Stimulated activated CD8-positive, alpha-beta memory T cell treated with anti-CD3 and anti-CD28 coated beads, Interleukin-4, amount 100 ng/mL, for 48 hours (primary cell): Measurements from ENCODE around the gene CHN1.

Source experiments
- DNase-seq: peaks from one replicate; pipeline ENCODE4 v3.0.0-alpha.2; 2020

Gene CHN1

DNA sequence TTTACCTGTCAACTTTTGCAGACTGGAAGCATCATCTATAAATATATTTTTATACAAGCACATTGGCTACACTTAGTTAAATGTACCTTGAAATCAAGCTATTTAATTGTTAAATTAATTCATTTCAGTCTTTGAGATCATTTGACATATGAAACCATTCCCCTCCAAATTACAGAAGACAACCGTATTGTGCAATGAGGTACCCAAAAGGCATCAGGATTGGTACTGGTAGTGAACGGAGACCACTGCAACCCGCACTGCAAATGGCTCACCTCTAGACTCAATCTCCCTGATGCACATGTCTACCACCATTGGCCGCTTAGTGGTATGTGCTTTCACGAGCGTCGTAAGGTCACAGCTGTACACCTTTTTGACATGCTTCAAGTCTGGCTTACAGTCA, 193.1 kb downstream of the CHN1 start:
- DNase-seq, result no peak

DNA sequence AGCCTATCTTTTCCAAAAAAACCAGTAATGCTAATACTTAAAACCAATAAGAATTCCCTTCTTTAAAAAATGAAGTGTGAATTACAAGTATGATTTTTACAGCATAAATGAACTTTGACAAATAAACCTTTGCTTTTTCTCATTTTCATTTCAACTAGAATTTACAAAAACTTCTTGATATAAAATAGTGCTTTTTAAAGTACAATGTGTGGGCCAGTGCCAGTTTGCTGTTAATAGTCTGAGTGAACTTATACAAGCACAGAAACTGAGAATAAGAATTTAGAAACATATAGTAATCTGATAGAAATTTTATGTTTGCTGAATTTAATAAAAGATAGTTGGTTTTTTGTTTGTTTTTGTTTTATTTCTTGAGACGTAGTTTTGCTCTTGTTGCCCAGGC, 197.2 kb downstream of the CHN1 start:
- no peak for DNase-seq

DNA sequence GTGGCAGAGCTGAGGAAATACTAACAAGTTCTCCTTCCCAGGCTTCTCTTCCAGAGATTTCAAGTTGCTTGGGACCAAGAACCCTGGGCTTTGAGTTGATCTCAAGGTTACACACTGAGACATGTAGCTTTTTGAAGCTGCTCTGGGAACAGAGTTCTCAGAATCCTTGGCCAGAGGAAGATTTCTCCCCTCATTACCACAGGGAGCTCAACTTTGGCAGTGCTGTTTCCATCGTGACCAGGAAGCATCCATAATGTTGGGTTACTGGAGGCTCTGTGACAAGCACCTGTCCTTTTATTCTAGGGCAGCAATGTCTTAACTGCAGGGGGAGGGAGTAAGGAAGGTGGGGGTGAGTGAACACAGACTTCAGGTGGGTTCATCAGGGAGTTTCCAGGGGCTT, 199.4 kb downstream of the CHN1 start:
- no peak for DNase-seq

DNA sequence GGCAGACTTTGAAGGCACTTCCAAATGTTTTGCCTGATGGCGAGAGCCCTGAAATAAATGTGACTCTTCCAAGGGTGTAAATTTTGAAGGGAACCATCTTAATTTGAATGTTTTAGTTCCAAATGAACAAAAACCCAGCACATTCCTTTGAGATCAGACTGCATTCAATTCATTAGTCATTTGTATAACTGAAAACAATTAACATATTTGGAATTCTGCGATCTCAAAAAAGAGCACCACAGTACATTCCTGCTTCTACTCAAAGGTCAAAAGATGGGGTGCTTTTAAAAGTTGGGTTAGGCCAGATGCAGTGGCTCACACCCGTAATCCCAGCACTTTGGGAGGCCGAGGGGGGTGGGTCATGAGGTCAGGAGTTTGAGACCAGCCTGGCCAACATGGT, 202.7 kb downstream of the CHN1 start:
- DNase-seq, result no peak

DNA sequence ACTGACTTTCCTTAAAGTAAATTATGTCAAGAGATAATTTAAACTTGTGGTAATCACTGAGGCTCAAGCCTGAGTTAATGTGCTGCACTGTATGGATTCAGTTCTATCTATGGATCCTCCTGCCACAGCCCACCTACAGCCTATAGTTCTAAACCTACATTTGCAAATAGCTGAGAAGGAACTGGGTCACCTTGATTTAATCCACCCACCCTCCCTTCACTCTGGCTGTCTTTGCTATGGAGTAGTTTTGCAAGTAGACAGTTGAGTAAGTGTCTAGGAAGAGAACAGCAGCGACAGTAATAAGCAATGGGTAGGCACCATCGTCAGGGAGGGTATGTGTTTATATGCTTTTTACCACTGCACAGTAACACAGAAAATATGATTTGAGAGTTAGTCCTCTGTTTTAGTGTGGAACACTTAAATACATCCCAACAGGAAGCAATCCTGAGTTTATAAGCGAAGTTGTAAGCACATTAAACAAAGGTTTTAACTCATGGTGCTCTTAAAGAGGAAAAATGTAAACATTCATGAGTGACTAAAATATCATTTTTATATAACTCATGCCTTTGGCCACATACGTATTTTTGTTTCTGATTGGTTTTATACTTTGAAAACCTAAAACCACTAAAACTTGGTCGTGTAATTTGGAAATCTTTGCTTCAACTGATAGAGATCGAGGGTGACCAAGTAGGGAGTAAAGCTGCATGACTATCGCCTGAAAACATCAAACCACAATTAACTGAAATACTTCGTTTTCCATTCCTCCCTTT, 204.6 kb downstream of the CHN1 start:
- DNase-seq, result no peak

DNA sequence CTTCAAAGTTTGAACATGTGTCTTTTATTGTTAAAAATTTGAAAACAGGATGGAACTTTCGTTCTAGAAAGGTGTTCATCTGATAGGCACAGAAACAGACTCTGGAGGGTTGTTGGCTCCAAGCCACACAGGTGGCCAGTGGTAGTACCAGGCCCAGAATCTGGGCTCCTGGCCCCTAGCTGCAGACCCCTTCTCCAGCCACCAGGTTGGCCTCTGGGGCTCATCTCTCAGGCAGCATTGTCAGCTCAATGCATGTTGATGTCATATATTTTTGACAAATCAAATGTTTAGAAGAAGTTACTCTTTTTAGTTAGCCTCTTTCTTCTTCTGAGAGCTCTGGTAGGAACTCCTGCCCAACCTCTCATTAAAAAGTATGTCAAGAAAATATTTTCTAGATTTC, 206.4 kb downstream of the CHN1 start:
- no peak for DNase-seq

DNA sequence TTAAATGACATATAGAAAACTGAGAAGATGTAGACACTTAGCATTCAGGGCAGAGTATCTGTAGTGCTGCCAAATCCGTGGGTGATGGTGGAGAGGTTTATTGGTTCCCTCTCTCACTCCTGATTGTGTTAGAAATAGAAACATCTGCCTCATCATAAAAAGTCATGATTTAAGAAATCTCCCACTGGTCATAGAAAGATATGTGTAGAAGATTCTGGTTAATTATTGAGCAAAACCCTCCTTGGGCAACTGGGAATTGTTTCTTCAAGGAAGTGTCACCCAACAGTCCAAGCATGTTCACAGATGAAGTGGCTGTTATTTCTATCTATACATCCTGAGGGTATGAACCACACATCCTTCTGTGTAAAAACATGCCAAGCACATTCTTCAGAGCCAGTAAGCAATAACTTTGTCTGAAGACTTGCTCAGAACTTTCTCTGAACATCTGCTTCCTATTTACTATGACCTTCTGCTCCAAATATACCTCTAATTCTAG, 207.4 kb downstream of the CHN1 start:
- no peak for DNase-seq

DNA sequence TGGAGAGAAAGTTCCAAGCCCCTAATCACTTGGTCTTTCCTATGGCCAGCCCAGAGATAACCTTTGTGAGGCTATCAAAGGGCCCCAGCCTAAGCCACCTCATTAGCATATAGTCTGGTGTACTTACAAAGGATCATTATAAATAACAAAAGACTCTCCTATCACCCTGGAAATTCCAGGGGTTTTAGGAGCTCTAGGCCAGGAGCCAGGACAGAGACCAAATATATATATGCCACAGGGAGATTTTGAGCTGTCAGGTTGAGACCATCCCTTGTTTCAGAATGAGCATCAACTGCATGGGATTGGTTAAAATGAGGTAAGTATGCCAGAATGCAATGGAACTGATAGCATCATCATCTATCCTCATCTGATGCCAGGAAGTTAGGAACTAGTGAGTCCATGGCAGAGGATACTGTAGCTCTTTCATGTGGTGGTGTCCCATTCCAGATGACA, 208.8 kb downstream of the CHN1 start:
- DNase-seq, result no peak

DNA sequence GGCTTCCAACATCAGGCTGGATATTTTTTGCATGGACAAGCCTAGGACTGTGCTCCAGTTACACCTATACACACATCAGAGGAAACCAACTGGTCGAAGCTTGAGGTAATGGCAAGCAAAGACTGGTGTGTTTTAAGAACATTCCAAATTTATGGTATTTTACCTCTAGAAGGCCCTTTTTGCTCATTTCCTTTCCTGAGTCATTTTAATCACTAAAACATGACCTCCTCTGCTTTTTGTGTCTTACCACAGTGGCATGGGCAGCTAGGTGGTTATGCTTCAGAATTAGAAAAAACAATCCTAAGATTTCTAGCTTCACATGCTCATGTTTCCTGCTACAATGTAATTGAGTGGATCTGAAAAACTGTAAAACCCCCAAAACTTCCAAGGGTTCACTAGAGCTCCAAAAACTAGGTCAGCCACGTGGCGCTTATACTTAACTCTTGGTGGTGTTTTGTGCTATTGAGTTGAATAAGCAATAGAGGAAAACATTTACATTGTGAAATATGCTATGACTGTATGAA, 210.3 kb downstream of the CHN1 start:
- DNase-seq, result no peak

DNA sequence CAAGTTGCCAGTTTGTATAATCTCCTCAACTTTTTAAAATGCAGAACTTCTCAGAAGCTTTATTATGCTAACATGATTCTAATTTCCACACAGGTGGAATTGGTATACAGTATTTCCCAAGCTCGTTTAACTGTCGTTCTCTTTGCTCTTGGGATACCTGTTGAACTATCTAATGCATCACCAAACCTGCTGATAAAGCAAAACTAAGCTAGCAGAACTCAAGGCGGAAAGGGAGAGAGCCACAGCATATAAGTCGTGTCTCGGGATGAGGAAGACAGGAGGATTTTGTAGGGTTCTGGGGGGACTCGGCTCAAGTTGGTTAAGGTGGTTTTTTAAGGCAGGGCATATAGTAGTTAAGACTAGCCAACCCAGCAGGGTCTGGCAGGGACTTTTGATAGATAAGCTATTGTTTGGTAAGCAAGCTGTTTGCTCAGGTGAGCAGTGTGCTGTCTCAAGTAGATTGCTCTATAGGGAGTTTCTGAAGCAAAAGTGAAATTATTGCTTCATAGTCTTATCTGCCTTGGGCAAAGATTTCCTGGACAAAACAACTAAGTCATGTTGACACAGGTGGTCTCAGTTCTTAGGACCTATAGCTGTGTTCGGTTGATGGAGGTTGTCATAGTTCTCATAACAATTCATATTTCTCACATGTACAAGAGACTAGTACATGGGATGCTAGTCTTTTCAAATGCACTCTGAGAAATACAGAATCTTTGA, 212.7 kb downstream of the CHN1 start:
- DNase-seq, result no peak

DNA sequence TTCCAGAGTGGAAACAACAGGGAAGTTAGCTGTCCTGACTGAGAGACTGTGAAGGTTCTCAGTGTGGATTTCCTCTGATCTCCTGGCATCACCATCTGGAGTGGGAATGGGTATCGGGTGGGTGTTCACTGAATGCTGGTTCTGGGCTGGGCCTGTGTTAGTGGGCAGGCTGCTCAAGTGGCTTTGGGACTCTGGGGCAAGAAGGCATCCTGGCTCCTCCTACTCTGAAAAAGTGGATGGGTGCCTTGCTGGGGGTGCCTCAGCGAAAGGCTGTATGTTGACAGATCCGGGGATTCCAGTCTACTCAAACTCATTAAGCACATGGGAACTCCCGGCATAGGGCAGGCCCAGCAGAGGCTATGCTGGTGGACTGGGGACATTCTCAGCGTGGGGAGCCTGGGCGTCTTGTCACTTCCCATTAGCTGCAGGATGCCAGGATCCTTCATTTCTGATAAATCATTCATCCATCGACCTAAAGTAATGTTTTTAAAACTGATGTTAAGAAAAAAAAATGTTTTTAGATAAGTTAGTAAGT, 213.4 kb downstream of the CHN1 start:
- no peak for DNase-seq

DNA sequence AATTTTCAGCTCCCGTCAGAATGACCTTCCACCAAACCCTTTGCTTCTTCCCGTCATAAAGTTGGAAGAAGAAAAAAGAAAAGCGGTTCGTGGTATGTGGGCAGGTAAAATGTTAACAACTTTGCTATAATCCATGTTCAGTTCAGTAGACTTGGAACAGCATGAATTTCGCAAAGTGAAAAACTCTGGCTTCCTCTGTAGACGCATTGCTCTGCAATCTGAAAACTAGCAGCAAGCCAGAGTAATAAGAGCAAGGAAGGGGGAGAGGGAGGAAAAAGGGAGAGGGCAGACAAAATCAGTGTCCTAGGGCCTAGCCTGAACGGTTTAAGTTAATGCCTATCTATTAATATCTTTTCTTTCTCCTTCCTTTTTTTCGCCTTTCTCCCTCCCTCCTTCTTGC, 214.2 kb downstream of the CHN1 start:
- DNase-seq, result no peak

DNA sequence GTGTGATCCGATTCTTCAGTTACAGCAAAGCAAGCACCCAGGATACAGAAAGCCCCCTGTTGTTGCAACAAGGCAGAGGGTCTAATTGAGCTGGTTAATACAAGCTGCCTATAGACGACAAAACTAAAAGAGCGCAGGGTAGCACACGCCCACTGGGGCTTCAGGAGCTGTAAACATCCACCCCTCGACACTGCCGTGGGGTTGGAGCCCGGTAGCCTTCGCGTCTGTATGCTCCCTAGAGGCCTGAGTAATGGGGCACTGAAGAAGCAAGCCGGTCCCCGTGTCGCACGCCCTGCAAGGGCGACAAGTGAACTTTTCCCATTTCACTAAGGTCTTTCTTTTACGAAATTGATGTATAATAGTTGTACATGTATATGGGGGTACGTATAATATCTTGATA, 216.2 kb downstream of the CHN1 start:
- DNase-seq, result no peak

DNA sequence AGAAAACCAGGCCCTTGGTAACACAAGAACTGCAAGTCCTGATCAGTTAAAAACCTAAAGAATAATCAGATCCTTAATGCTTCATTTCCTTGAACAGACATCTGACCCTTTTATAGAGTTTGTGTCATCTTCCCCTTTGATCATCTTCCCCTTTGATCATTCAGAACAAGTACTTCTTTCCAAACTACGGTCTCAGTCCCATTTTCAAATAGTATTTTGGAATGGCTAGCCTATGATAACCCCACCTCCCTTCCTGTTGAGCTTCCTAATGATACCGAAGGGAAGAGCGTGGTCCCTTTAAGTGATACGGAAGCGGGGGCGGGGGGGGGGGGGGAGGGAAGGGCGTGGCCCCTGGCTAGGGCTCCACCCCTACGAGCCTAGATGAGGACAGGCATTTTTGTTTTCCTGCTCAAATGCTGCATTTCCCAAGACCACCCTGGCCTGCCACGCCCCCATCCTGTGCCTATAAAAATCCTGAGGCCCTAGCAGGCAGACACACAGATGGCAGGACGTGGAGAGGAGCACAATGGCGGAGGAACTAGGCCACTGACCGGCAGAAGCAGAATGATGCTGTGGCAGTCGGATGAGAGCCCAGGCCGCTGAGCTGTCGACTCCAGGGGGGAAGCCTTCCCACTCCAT, 216.8 kb downstream of the CHN1 start:
- DNase-seq, result no peak

DNA sequence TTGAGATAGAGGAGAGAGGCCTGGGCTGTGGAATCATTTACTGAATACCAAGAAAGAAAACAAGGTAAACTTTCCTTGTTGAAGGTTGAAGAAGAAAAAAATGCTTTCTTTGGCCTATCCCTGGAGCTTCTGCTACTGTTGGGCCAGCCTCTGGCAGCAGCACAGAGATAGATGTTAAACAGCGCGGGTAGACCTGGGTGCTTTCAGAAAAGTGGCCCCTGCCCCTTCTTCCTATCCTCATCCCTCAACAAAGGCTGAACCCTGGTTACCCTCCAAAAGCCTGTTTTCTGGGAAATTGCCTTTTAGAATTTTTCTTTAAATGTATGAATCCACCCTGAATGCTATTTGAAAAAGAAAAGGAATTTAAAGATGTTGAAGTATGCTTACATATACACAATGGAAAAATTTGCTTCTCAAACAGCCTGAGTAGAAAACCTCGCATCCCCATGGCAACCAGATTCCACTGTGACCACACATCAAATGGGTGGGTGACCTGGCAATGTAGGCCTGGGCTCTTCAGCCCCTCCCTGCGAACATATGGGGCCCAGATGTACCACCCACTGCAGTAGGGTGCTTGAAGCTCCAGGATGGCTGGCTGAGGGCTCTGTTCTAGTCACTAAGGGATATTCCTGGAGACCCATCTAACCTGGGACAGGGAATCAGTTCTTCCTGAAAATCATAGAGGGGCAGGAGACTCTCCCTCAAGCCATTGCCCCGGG, 217.5 kb downstream of the CHN1 start:
- DNase-seq, result peak; percentile 45

DNA sequence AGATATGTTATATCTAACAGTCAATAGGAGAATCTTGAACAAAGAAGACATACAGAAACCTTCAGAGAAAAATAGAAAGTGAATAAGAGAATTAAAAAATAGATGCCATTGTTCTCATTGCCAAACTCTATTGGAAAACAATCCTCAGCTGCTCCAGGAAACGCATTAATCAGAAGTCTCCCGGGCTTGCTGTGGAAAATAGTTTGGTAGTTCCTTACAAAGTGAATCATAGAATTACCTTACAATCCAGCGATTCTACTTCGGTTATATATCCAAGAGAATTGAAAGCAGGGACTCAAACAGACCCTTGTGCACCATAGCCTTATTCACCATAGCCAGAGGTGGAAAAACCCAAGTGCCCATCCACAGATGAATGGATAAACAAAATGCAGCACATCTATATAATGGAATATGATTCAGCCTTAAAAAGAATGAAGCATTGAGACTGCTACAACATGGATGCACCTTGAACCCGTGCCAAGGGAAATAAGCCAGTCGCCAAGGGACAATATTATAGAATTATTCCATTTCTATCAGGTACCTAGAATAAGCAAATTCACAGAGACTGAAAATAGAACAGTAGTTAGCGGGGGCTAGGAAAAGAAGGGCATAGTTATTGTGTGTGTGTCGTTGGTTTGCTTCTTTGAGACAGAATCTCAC, 219.0 kb downstream of the CHN1 start:
- no peak for DNase-seq

DNA sequence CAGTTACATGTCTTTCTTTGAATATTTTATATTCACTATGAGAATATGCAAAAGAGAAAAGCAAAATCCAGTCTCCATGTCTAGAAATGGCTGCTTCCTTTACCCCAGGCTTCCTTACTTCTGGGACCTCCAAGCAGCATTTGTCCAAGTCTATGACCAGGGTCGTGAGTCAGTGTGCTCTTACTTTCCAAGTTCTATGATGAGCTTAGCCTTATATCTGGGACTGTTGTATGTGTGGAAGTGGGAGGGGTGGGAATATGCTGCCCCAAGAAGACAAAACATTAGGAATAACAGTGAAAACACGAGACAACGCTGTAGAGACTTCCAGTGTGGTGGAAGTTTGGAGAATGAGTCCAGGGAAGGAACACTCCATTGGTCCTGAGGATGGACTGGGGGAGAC, 219.7 kb downstream of the CHN1 start:
- DNase-seq, result no peak

DNA sequence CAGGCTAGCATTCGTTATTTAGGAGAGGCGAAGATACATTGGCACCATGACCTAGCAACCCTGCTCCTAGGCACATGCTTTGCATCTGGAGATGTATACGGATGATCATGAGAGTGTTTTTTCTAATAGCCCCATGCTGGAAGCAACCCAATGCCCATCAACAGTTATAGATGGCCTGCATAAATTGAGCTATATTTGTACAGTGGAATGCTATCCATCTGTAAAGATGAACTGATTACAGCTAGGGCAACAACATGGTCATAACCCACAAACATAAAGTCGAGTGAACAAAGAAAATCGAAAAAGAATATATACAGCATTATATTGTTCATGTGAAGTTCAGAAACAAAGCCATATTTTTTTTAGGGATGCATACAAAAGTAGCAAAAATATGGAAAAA, 220.3 kb downstream of the CHN1 start:
- no peak for DNase-seq

DNA sequence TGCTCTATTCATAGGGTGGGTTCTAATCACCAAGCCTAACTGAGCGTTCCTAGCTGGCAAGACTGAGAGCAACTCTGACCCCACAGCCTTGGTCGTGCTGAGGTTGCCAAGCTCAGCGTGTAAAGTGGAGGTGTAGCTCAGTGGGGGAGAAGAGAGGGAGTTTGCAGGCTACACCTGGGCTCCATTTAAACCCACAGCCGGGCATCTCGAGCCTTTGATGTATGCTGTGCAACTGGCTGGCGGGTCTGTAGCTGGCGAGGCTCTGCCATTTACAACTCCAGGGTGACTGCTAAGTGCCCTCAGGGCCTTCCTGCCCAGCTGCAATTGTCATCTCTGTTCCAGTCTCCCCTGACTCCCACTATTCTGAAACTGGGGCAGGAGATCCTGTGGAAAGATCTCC, 220.9 kb downstream of the CHN1 start:
- DNase-seq, result no peak

DNA sequence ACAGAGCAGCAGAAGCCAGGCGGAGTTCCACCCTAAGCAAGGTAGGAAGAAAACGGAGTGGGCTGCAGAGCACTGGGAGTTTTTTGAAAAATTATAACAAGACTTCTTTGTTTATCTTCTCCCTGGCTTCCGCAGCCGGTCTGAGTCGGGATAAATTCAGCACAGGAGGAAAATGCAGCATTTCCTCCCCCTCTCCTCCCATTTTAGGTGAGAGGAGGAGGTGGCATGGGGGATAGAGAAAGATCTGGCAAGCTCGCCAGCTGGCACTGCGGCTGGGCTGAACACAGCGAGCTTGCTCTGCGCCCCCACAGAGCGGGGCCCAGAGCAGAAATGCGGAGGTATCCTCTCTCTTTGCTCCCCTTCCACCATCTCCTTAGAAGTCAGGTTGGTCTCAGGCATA, 223.2 kb downstream of the CHN1 start:
- DNase-seq, result no peak

DNA sequence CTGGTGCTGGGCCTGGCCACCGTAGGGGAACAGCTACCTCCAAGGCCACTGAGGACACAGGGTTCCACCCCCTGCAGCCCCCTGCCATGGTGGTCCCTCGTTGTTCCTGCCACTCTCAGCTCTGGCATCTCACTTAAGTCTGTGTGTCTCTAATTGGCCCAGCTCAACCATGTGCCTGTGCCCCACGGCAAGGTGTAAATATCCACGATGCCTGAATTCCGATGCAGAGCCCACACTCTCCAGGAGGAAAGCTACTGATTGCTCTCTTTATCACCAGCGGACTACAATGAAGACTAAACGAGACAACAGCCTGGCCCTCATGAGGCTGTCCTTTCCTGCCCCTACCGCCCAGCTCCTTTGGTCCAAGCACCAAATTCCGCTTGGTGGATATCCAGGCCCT, 223.9 kb downstream of the CHN1 start:
- no peak for DNase-seq

DNA sequence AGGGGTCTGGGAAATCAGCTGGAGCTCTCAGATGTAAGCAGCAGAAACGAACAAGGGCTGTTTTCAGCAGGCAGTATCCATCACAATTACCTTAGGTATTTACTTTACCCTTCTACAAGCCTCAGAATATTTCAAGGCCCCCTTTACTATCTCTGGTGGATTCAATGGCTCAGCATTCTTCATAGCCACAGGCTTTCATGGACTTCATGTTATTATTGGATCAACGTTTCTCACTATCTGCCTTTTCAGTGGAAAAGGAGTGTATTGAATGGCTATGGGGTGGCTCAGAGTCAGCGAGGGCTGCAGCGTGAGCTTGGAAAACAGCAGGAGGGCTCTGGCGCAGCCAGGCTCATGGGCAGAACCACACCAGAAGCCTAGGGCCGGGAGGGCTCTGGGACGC, 224.3 kb downstream of the CHN1 start:
- DNase-seq, result no peak
